Ascending aorta (tissue), 2 donors: ENCODE data around the gene VIT. TPM values are rescaled to one million over a fixed set of nuclear protein-coding genes. Genes with fewer than 3 reads are reported as not detected.

Source experiments
- DNase-seq, 2 donors: peaks; one replicate each; pipeline ENCODE4 v3.0.0-alpha.2; 2019; ENCODE audit warnings: low spot score in 2 of 2
- H3K27ac ChIP-seq, 2 donors: fragments of 200-600 bp; sonication (generic); one replicate each; pipeline ENCODE4 v1.5.1; 2016 to 2017; ENCODE audit warnings: mild to moderate bottlenecking in 1 of 2
- H3K27me3 ChIP-seq: fragments of 200-600 bp; sonication (generic); one replicate; pipeline ENCODE4 v1.5.1; 2017
- H3K36me3 ChIP-seq, 2 donors: fragments of 200-600 bp; sonication (generic); one replicate each; pipeline ENCODE4 v1.5.1; 2016
- H3K4me1 ChIP-seq, 2 donors: fragments of 200-600 bp; sonication (generic); one replicate each; pipeline ENCODE4 v1.5.1; 2016 to 2017; ENCODE audit warnings: mild to moderate bottlenecking in 1 of 2
- H3K4me3 ChIP-seq, 2 donors: fragments of 200-600 bp; sonication (generic); one replicate each; pipeline ENCODE4 v1.5.1; 2016 to 2017; ENCODE audit warnings: mild to moderate bottlenecking in 1 of 2
- H3K9me3 ChIP-seq, 2 donors: fragments of 200-600 bp; sonication (generic); one replicate each; pipeline ENCODE4 v1.5.1; 2016
- CTCF ChIP-seq, 3 experiments: fragments of 200-600 bp in 2 of 3; fragments of 450-650 bp in 1 of 3; sonication (generic) in 2 of 3; IDR thresholded peaks; one replicate each; pipeline ENCODE4 v1.5.1; 2016 to 2019; ENCODE audit warnings: antibody characterized with exemption in 3 of 3, mild to moderate bottlenecking in 1 of 3, moderate library complexity in 1 of 3
- intact Hi-C: fragments of 100-400 bp; cut with DNase I; formaldehyde crosslinking; loops from one replicate; pipeline ENCODE4 v1.15.1; 2023
- total RNA-seq: library from RNA; depleted of rRNA; stranded (reverse); fragments of >200 nt; gene quantifications from one replicate; pipeline ENCODE4 v1.1.0, GENCODE V29; 2016

Gene VIT
- total RNA-seq, 1 donor from 2014 or later: 8.1 TPM

GRCh38 chr2:36713310-36713709, 16.8 kb downstream of the VIT start:
- intact Hi-C loops: no loop called here

GRCh38 chr2:36716111-36716510, 19.6 kb downstream of the VIT start:
- no peak for DNase-seq
- no peaks in the 10 kb centered on the region for H3K9me3 ChIP-seq
- H3K4me3 ChIP-seq: no peak overlapping the region
- H3K27me3 ChIP-seq: no peaks in the 10 kb centered on the region
- no peak overlapping the region for H3K27ac ChIP-seq
- intact Hi-C loops: no loop called here
- H3K4me1 ChIP-seq: no peaks in the 10 kb centered on the region
- no peaks in the 10 kb centered on the region for H3K36me3 ChIP-seq
- no peak for TF ChIP-seq CTCF (IDR thresholded peaks at IDR 0.05)

More at GRCh38 chr2:36713310-36713709, 16.8 kb downstream of the VIT start:
- DNase-seq: no peak
- Histone ChIP-seq H3K27ac (no peak overlapping the region), H3K36me3 (no peaks in the 10 kb centered on the region), H3K9me3 (no peaks in the 10 kb centered on the region), H3K4me3 (no peak overlapping the region), H3K4me1 (no peaks in the 10 kb centered on the region), H3K27me3 (no peaks in the 10 kb centered on the region)
- TF ChIP-seq CTCF (IDR thresholded peaks at IDR 0.05): no peak

GRCh38 chr2:36717603-36718266, 21.2 kb downstream of the VIT start:
- intact Hi-C loops: no loop called here
- H3K9me3 ChIP-seq: no peaks in the 10 kb centered on the region
- no peak overlapping the region for H3K4me3 ChIP-seq
- no peaks in the 10 kb centered on the region for H3K36me3 ChIP-seq
- no peak for TF ChIP-seq CTCF (IDR thresholded peaks at IDR 0.05)
- no peaks in the 10 kb centered on the region for H3K4me1 ChIP-seq
- DNase-seq: no peak
- no peak overlapping the region for H3K27ac ChIP-seq
- no peaks in the 10 kb centered on the region for H3K27me3 ChIP-seq

GRCh38 chr2:36727550-36727949, 31.0 kb downstream of the VIT start:
- H3K36me3 ChIP-seq: no peaks in the 10 kb centered on the region
- DNase-seq: no peak
- no peak overlapping the region for H3K4me3 ChIP-seq
- intact Hi-C loops: no loop called here
- no peak for TF ChIP-seq CTCF (IDR thresholded peaks at IDR 0.05)
- H3K9me3 ChIP-seq: no peaks in the 10 kb centered on the region
- no peaks in the 10 kb centered on the region for H3K4me1 ChIP-seq
- no peak overlapping the region for H3K27ac ChIP-seq
- no peaks in the 10 kb centered on the region for H3K27me3 ChIP-seq

- Histone ChIP-seq H3K4me3 (no peak overlapping the region), H3K4me1 (no peaks in the 10 kb centered on the region), H3K27ac (no peak overlapping the region), H3K36me3 (no peaks in the 10 kb centered on the region), H3K9me3 (no peaks in the 10 kb centered on the region), H3K27me3 (no peaks in the 10 kb centered on the region)
- no peak for TF ChIP-seq CTCF (IDR thresholded peaks at IDR 0.05)
- no peak for DNase-seq
- intact Hi-C loops: no loop called here
Measured at GRCh38 chr2:36729067-36729466, 32.6 kb downstream of the VIT start.
